ENCODE results near the gene BTF3L4.

BTF3L4 gene

DNA sequence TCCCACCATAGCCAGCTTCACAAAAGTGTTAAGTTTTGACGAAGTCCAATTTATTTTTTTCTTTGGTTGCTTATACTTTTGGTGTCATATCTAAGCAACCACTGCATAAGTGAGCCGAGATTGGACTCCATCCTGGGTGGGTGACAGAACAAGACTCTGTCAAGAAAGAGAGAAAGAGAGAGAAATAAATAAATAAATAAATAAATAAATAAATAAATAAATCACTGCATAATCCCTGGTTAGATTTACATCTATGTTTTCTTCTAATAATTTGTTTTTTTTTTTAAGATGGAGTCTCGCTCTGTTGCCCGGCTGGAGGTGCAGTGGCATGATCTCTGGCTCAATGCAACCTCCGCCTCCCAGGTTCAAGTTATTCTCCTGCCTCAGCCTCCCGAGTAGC is 67.5 kb downstream of the BTF3L4 start:
- no peak overlapping the region for H3K4me3 ChIP-seq (ENCODE audit: low read depth, low read length)
- H3K36me3 ChIP-seq (replicated peaks) = no peaks in the 10 kb centered on the region
- TF ChIP-seq, protein P1, sequence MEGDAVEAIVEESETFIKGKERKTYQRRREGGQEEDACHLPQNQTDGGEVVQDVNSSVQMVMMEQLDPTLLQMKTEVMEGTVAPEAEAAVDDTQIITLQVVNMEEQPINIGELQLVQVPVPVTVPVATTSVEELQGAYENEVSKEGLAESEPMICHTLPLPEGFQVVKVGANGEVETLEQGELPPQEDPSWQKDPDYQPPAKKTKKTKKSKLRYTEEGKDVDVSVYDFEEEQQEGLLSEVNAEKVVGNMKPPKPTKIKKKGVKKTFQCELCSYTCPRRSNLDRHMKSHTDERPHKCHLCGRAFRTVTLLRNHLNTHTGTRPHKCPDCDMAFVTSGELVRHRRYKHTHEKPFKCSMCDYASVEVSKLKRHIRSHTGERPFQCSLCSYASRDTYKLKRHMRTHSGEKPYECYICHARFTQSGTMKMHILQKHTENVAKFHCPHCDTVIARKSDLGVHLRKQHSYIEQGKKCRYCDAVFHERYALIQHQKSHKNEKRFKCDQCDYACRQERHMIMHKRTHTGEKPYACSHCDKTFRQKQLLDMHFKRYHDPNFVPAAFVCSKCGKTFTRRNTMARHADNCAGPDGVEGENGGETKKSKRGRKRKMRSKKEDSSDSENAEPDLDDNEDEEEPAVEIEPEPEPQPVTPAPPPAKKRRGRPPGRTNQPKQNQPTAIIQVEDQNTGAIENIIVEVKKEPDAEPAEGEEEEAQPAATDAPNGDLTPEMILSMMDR (IDR thresholded peaks at IDR 0.05; ENCODE audit: low read depth, low read length, missing control alignments) = no peak
- H3K27ac ChIP-seq = no peak overlapping the region
- no peaks in the 10 kb centered on the region for H3K27me3 ChIP-seq (replicated peaks)
- in situ Hi-C loops (cut with HindIII; ENCODE audit: low pct_ligation_motif_present, low sequenced_read_pairs) = no loop called here
- DNase-seq = no peak

DNA sequence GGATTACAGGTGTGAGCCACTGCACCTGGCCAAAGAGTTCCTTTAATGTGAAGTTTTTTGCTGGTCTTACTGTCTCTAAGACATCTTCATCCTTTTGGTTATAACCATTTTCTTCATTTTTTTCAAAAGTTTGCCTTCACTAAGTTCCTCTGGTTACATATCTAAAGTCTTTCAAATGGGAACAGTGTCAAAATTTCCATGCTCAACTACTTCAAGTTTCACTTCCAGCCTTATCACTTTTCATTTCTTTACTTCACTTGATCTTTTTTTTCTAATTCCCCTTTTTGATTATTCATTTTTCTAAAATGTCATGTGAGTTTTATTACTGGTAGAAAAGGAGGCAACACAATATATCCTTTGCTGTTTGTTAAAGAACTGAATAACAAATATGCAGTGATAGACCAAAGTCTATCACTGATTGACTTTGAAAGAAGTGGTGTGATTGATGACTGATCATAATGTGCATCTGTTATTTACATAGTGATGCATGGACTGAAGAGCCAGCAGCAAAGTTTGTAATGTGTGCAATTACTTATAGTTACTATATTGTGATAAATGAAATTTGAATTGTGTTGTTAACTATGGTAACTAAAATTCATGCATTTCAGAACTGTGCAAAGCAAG is 69.8 kb downstream of the BTF3L4 start:
- Histone ChIP-seq H3K36me3 (replicated peaks) (no peaks in the 10 kb centered on the region), H3K27ac (no peak overlapping the region), H3K4me3 (ENCODE audit: low read depth, low read length) (no peak overlapping the region), H3K27me3 (replicated peaks) (no peaks in the 10 kb centered on the region)
- TF ChIP-seq, protein P1 (IDR thresholded peaks at IDR 0.05; ENCODE audit: low read depth, low read length, missing control alignments) = no peak
- DNase-seq = no peak
- in situ Hi-C loops (cut with HindIII; ENCODE audit: low pct_ligation_motif_present, low sequenced_read_pairs) = loop anchor here (25.0 kb wide), 1 partner anchor 161 kb away; no protein-coding TSS in a partner anchor

DNA sequence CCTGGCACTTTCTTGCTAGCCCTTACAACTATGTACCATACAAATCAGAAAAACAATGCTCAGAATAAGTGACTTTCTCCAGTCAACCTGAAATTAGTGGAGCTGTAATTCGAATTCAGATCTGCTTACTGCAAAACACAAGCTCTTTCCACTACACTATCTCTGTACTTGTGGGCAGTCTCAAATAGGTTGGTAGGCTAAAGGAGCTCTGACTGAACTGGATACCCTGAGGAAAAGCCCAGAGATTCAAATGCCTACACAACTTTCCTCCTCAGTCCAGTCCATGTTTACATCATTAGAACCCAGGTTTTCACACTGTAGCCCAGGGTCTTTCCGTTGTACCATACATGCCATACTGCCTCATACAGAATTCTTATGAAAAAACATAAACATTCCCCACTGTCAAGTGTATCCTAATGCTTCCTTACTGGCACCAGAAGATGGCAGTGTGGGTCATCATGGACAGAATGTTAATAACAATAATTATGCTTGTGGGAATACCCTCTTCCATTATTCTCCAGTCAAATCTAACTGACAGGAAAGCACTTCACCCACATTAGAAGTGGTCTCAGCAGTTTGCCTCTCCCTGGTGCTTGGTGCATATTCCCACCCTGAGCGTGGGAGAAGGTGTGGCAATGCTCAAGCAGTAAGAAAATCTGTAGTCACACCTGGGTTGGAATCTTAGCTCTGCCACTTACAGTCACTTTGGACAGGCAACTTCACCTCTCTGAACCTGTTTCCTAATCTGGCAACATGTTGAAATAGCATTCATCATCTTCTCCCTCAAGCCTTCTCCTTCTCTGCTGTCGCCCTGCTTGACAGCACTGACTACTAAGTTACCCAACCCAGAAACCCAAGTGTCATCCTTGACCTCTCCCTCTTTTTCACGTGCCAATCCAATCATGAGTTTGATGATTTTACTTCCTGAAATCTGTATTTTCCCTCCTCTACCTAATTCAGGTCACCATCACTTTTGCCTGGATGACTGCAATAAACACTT is 71.4 kb downstream of the BTF3L4 start:
- Histone ChIP-seq H3K36me3 (replicated peaks) (no peaks in the 10 kb centered on the region), H3K27ac (no peak overlapping the region), H3K27me3 (replicated peaks) (no peaks in the 10 kb centered on the region), H3K4me3 (ENCODE audit: low read depth, low read length) (no peak overlapping the region)
- in situ Hi-C loops (cut with HindIII; ENCODE audit: low pct_ligation_motif_present, low sequenced_read_pairs) = loop anchor here (25.0 kb wide), 1 partner anchor 160 kb away; no protein-coding TSS in a partner anchor
- TF ChIP-seq, protein P1 (IDR thresholded peaks at IDR 0.05; ENCODE audit: low read depth, low read length, missing control alignments) = peak; percentile 81
- DNase-seq = peak; percentile 61

DNA sequence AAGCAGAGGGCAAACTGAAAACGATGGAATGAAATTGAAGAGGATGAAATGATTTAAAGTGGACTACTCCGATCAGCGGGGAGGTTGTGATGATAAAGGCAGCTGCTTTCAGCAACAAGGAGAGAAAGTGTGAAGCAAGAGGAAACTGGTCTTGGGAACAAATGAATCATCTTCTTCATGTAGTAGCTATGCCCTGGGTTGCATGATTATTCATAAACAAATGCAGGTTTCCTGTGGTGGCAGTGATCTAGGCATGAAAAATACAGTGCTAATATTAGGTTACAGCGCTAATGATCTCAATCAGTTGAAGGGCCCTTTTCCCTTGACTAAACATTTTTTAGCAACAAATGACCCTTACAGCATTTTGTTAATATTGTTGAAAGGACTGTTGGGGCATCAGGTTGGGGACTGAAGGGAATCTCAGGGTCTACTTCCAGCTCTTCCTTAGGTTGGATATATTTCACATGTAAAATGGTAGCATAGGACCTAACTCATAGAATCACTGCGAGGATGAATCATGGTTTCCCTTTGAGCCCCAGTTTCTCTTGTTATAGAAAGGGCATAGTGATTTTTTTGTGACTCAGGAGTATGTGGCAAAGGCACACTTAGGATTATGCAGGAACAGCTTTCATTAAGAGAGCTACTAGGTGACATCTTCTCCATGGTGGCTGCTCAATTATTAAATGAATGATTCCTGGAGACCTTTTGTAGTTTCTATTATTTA is 83.9 kb downstream of the BTF3L4 start:
- Histone ChIP-seq H3K27ac (peak overlapping the region; percentile 75), H3K27me3 (replicated peaks) (no peaks in the 10 kb centered on the region), H3K36me3 (replicated peaks) (no peaks in the 10 kb centered on the region), H3K4me3 (ENCODE audit: low read depth, low read length) (no peak overlapping the region)
- TF ChIP-seq, protein P1 (IDR thresholded peaks at IDR 0.05; ENCODE audit: low read depth, low read length, missing control alignments) = no peak
- in situ Hi-C loops (cut with HindIII; ENCODE audit: low pct_ligation_motif_present, low sequenced_read_pairs) = loop anchor here (25.0 kb wide), 1 partner anchor 147 kb away; no protein-coding TSS in a partner anchor
- peak; percentile 85 for DNase-seq

Data from brain microvascular endothelial cell (primary cell).